GM19193 (cell line): ENCODE data around the gene ESPN.

Experiments used
- POLR2A ChIP-seq: IDR thresholded peaks from 4 replicates; pipeline ENCODE4 v1.6.1; 2011; ENCODE audit not compliant: insufficient read depth, insufficient read length; ENCODE audit errors: extremely low read depth

Gene ESPN

DNA sequence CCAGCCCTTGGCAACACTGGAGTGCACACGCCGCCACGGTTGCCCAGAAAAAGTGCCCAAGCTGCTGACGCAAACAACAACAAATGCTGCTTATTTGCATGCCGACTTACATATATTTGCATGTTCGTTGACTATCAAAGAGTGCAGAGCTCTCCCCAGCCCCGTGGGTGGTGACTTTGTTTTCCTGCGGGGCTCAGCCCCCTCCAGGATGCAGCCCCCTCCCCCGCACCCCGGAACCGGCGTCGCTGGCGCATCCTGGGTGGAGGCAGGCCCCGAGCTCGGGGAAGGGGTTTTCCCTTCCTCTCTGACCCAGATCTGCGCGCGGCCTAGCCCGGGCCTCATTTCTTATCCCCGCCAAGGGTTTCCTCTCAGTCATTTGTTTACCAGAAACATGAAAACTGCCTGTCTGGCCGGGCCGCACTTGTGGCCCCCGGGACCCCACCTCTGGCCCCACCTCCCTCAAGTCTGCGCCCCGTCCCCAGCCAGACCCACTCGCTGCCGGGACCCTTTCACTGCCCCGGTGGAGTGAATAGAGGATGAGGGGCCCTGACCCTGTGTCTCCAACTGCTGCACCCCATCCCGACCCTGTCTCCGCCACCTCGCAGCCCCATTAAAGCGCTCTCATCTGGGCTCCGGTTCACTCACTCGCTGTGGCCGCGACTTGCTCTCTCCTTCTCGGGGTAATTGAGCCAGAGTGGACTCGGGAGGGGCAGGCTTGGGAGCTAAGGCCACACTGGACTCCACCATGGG is 35.9 kb downstream of the ESPN start:
- TF ChIP-seq POLR2A, result no peak

GRCh38 chr1:6461051-6461530 is 36.5 kb downstream of the ESPN start:
- TF ChIP-seq POLR2A, result no peak

- no peak for TF ChIP-seq POLR2A
Measured at GRCh38 chr1:6461538-6462411, 37.2 kb downstream of the ESPN start.

DNA sequence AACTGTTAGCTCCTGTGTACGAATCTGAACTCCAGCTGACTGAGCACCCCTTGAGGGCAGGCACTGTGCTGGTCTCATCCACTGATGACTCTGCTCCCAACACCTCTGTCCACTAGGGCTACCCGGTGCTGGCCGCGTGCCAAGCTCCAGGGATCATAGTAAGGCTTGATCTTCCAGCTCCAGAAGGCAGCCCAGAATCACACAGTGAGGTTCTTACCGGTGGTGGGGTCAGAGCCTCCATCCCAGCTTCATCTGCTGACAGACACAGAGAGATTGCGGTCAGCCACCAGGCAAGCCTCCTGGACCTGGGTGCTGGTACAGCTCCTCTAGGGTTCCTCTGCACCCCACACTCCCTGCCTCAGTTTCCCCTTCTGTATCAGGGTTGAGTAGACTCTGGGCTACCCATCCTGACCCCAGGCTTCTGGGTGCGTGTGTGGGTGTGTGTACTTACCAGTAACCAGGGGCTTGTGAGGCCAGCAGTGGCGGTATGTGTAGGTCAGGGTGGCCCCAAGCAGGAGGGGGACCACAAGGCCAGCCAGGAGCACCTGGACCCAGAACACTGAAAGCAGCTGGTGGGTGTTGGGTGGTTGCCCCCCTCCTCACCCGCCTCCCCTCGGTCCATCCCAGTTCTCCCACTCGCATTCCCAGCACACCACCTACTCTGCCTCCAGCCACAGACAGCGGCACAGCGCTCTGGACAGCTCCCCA is 38.0 kb downstream of the ESPN start:
- TF ChIP-seq POLR2A, result no peak

GRCh38 chr1:6463120-6463412 is 38.5 kb downstream of the ESPN start:
- TF ChIP-seq POLR2A, result no peak

DNA sequence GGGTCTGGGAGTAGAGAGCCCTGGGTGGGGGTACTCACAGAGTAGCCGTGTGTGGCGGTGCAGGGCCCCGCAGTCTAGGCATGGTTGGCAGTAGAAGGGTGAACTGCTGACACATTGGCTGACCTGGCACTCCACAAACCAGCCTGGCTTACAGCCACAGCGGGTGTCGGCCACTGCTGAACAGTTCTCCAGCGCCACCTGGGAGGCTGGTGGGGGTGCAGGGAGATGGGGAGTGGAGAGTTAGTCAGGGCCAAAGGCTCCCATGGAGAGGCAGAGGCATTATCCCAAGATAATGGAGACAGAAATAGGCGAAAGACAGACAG is 39.9 kb downstream of the ESPN start:
- TF ChIP-seq POLR2A, result no peak

DNA sequence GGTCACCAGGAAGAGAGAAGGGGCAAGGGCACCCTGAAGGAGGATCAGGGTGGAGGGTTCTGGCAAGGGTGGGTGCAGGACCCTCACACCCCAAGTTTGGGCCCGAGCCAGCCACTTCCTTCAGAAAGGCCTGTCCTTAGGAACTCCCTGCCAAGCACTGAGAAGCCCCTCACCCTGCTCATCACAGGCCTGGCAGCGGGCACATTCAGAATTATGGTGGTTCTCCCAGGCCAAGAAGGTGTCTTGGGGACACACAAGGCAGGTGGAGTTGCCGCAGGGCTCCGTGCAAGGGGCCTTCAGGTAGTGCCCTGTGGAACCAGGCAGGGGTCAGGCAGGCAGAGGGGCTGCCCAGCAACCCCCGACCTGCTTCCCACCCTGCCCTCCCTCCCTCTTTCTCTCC is 40.3 kb downstream of the ESPN start:
- TF ChIP-seq POLR2A, result no peak

- no peak for TF ChIP-seq POLR2A
Measured at GRCh38 chr1:6465461-6466005, 41.0 kb downstream of the ESPN start.

DNA sequence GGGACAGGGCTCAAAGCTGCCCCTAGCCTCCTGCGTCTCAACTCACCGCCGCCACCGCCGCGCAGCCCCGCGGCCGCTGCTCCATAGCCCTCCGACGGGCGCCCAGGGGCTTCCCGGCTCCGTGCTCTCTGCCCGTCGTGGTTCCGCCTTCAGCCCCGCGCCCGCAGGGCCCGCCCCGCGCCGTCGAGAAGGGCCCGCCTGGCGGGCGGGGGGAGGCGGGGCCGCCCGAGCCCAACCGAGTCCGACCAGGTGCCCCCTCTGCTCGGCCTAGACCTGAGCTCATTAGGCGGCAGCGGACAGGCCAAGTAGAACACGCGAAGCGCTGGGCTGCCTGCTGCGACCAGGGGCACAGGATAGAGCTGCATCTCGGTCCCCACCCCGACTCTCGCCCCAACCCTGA is 41.4 kb downstream of the ESPN start, which contains the start of gene TNFRSF25:
Gene TNFRSF25 (minus strand): TSS at position 151 of the 400 bp plus-strand sequence. CDS start 66 bp downstream, at position 85.
- TF ChIP-seq POLR2A, result no peak

- no peak for TF ChIP-seq POLR2A
Measured at GRCh38 chr1:6466751-6467150, 42.2 kb downstream of the ESPN start.

- no peak for TF ChIP-seq POLR2A
Measured at GRCh38 chr1:6467224-6467623, 42.6 kb downstream of the ESPN start.

GRCh38 chr1:6467744-6468688 is 43.4 kb downstream of the ESPN start:
- TF ChIP-seq POLR2A, result no peak

- no peak for TF ChIP-seq POLR2A
Measured at GRCh38 chr1:6468729-6469461, 44.3 kb downstream of the ESPN start.

- no peak for TF ChIP-seq POLR2A
Measured at GRCh38 chr1:6470132-6471085, 45.8 kb downstream of the ESPN start.
